Right lobe of liver (tissue), 4 donors: Measurements from ENCODE around the gene TNXB.
"Not testable (repeated sequence)": the region's sequence is repeated elsewhere in the genome, so short reads cannot be mapped to it uniquely, and the experiment has no call there.

Experiments used
- CTCF ChIP-seq, 4 donors: fragments of 200-600 bp in 3 of 4; fragments of 450-650 bp in 1 of 4; IDR thresholded peaks; one replicate each; pipeline versions ENCODE4 v1.5.1 to v1.8.0; 2016 to 2022; ENCODE audit warnings: antibody characterized with exemption in 4 of 4, mild to moderate bottlenecking in 2 of 4
- POLR2A ChIP-seq: fragments of 450-650 bp; IDR thresholded peaks from one replicate; pipeline ENCODE4 v1.6.1; 2017; ENCODE audit warnings: antibody characterized with exemption, mild to moderate bottlenecking
- donor health status: DM: no; HTN: no; CAD: no.
- donor health status: DM: no; HTN: no; CAD: no.
- donor health status: DM: no; HTN: yes; CAD: no.

GRCh38 chr6:32053314-32053713 lies 55.8 kb downstream of the TNXB start:
- not testable (repeated sequence) for TF ChIP-seq POLR2A; CTCF (IDR thresholded peaks at IDR 0.05)
